ENCODE data around the gene KCTD7. TPM values are rescaled to one million over a fixed set of nuclear protein-coding genes. Genes with fewer than 3 reads are reported as not detected.
"Not testable (repeated sequence)": the region's sequence is repeated elsewhere in the genome, so short reads cannot be mapped to it uniquely, and the experiment has no call there.

Gene KCTD7
- total RNA-seq, 1 experiment from 2014 or later, result 3.0 TPM

GRCh38 chr7:66604198-66604597 is 24.5 kb upstream of the KCTD7 start:
- Histone ChIP-seq H3K36me3 (no peaks in the 10 kb centered on the region), H3K9me3 (no peaks in the 10 kb centered on the region), H3K27me3 (no peaks in the 10 kb centered on the region), H3K4me3 (no peak overlapping the region)
- no peak for DNase-seq

GRCh38 chr7:66606540-66607291 is 22.0 kb upstream of the KCTD7 start:
- not testable (repeated sequence) for DNase-seq, H3K4me3 ChIP-seq, H3K27me3 ChIP-seq, H3K9me3 ChIP-seq, H3K36me3 ChIP-seq

- Histone ChIP-seq H3K4me3 (no peak overlapping the region), H3K27me3 (no peaks in the 10 kb centered on the region), H3K36me3 (no peaks in the 10 kb centered on the region), H3K9me3 (no peaks in the 10 kb centered on the region)
- no peak for DNase-seq
These were observed 19.5 kb upstream of the KCTD7 start for GRCh38 chr7:66609176-66609575.

GRCh38 chr7:66614596-66614995 is 14.1 kb upstream of the KCTD7 start:
- not testable (repeated sequence) for H3K4me3 ChIP-seq, H3K27me3 ChIP-seq, H3K9me3 ChIP-seq, H3K36me3 ChIP-seq, DNase-seq

GRCh38 chr7:66615699-66616098 is 13.0 kb upstream of the KCTD7 start:
- Histone ChIP-seq H3K27me3 (no peaks in the 10 kb centered on the region), H3K4me3 (no peak overlapping the region), H3K36me3 (no peaks in the 10 kb centered on the region), H3K9me3 (no peaks in the 10 kb centered on the region)
- DNase-seq, result no peak

- Histone ChIP-seq H3K27me3 (no peaks in the 10 kb centered on the region), H3K4me3 (no peak overlapping the region), H3K36me3 (no peaks in the 10 kb centered on the region), H3K9me3 (no peaks in the 10 kb centered on the region)
- peak; percentile 26 for DNase-seq
These were observed 11.4 kb upstream of the KCTD7 start for GRCh38 chr7:66617295-66617694.

GRCh38 chr7:66619341-66619948 is 9.2 kb upstream of the KCTD7 start:
- not testable (repeated sequence) for H3K27me3 ChIP-seq, DNase-seq, H3K4me3 ChIP-seq, H3K36me3 ChIP-seq, H3K9me3 ChIP-seq

- peak; percentile 8 for DNase-seq
- no peak overlapping the region for H3K4me3 ChIP-seq
- H3K36me3 ChIP-seq, result no peaks in the 10 kb centered on the region
- H3K27me3 ChIP-seq, result no peaks in the 10 kb centered on the region
- H3K9me3 ChIP-seq, result no peaks in the 10 kb centered on the region
These were observed 2.2 kb upstream of the KCTD7 start for GRCh38 chr7:66626331-66626934.

- Histone ChIP-seq H3K36me3 (no peaks in the 10 kb centered on the region), H3K27me3 (no peaks in the 10 kb centered on the region), H3K9me3 (no peaks in the 10 kb centered on the region), H3K4me3 (no peak overlapping the region)
- DNase-seq, result no peak
These were observed 1.5 kb upstream of the KCTD7 start for GRCh38 chr7:66627151-66627681.

- no peak for DNase-seq
- Histone ChIP-seq H3K9me3 (no peaks in the 10 kb centered on the region), H3K27me3 (no peaks in the 10 kb centered on the region), H3K4me3 (peak overlapping the region; percentile 80), H3K36me3 (no peaks in the 10 kb centered on the region)
These were observed 760 bp upstream of the KCTD7 start for GRCh38 chr7:66627881-66628360.

- Histone ChIP-seq H3K4me3 (peak overlapping the region; percentile 51), H3K27me3 (no peaks in the 10 kb centered on the region), H3K36me3 (no peaks in the 10 kb centered on the region), H3K9me3 (no peaks in the 10 kb centered on the region)
- peak; percentile 1 for DNase-seq
These were observed 761 bp downstream of the KCTD7 start for GRCh38 chr7:66629222-66630062.

- H3K27me3 ChIP-seq, result no peaks in the 10 kb centered on the region
- no peak for DNase-seq
- no peaks in the 10 kb centered on the region for H3K9me3 ChIP-seq
- no peaks in the 10 kb centered on the region for H3K36me3 ChIP-seq
- no peak overlapping the region for H3K4me3 ChIP-seq
These were observed 1.9 kb downstream of the KCTD7 start for GRCh38 chr7:66630531-66630930.

GRCh38 chr7:66631471-66631870 is 2.8 kb downstream of the KCTD7 start:
- no peak for DNase-seq
- no peaks in the 10 kb centered on the region for H3K27me3 ChIP-seq
- no peaks in the 10 kb centered on the region for H3K36me3 ChIP-seq
- no peak overlapping the region for H3K4me3 ChIP-seq
- no peaks in the 10 kb centered on the region for H3K9me3 ChIP-seq

- H3K4me3 ChIP-seq, result no peak overlapping the region
- H3K27me3 ChIP-seq, result no peaks in the 10 kb centered on the region
- no peaks in the 10 kb centered on the region for H3K36me3 ChIP-seq
- no peaks in the 10 kb centered on the region for H3K9me3 ChIP-seq
- no peak for DNase-seq
These were observed 6.1 kb downstream of the KCTD7 start for GRCh38 chr7:66634816-66635215.

- not testable (repeated sequence) for H3K4me3 ChIP-seq, H3K36me3 ChIP-seq, H3K27me3 ChIP-seq, H3K9me3 ChIP-seq, DNase-seq
These were observed 6.8 kb downstream of the KCTD7 start for GRCh38 chr7:66635322-66635981.

GRCh38 chr7:66635982-66636546 is 7.4 kb downstream of the KCTD7 start:
- not testable (repeated sequence) for H3K27me3 ChIP-seq, H3K36me3 ChIP-seq, H3K4me3 ChIP-seq, H3K9me3 ChIP-seq
- peak; percentile 17 for DNase-seq
